Measurements from ENCODE around the gene ZMYND8.

- TF ChIP-seq POLR2A (IDR thresholded peaks at IDR 0.05) = no peak
- no peak for TF ChIP-seq CTCF (IDR thresholded peaks at IDR 0.05)
Measured at GRCh38 chr20:47320990-47321805, 35.3 kb downstream of the ZMYND8 start.

Measured in thyroid gland (tissue), 4 donors.